Measurements from ENCODE around the gene OR1F1. TPM values are rescaled to one million over a fixed set of nuclear protein-coding genes. Genes with fewer than 3 reads are reported as not detected.

The OR1F1 gene
- total RNA-seq, 2 experiments from 2014 or later: not detected

GRCh38 chr16:3252967-3253366 lies 65.0 kb downstream of the OR1F1 start:
- H3K27me3 Mint-ChIP-seq: no peaks in the 10 kb centered on the region
- no peak overlapping the region for H3K4me3 Mint-ChIP-seq
- H3K9me3 Mint-ChIP-seq (ENCODE audit: low read depth): no peaks in the 10 kb centered on the region
- DNase-seq: no peak
- no peak for ATAC-seq
- intact Hi-C loops (cut with DNase I, micrococcal nuclease): no loop called here
- ChIA-PET CTCF (no interaction called here), POLR2A (interaction anchor here (1.2 kb wide), 1 partner anchor 11 kb away, joined by 3 read pairs; no protein-coding TSS in a partner anchor)
- H3K4me1 Mint-ChIP-seq: no peaks in the 10 kb centered on the region
- no peak overlapping the region for H3K27ac Mint-ChIP-seq
- no peaks in the 10 kb centered on the region for H3K36me3 Mint-ChIP-seq (ENCODE audit: low read depth)

DNA sequence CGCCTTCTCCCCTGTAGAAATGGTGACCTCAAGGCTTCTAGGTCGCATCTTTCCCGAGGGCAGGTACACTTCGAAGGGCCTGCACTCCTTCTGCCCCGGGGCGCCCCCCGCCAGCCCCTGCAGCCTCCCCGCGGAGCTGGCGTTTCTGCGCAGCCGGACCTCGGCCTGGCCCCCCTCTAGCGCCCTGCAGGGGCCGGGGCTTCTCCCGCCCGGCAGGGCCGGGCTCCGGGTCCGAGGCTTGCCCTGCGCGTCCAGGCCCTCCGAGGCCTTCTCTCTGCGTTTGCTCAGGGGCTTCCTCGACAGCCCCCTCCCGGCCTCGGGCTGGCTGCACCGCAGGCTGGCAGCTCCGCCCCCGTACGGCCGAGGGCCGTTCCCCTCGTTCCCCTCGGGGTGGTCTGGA lies 66.3 kb downstream of the OR1F1 start:
- intact Hi-C loops (cut with DNase I, micrococcal nuclease): no loop called here
- Mint-ChIP-seq H3K9me3 (ENCODE audit: low read depth) (no peaks in the 10 kb centered on the region), H3K4me1 (no peaks in the 10 kb centered on the region), H3K4me3 (no peak overlapping the region), H3K36me3 (ENCODE audit: low read depth) (no peaks in the 10 kb centered on the region), H3K27ac (no peak overlapping the region), H3K27me3 (no peaks in the 10 kb centered on the region)
- DNase-seq (no peak), ATAC-seq (no peak)
- ChIA-PET CTCF (interaction anchor here (0.6 kb wide), 1 partner anchor 54 kb away, joined by 3 read pairs; no protein-coding TSS in a partner anchor), POLR2A (interaction anchor here (1.2 kb wide), 1 partner anchor 10 kb away, joined by 3 read pairs; no protein-coding TSS in a partner anchor)

Other genes with a start within 250 kb of the OR1F1 start
- not detected for gene KREMEN2, start 223.9 kb upstream of the OR1F1 start, total RNA-seq
- gene PAQR4, start 218.9 kb upstream of the OR1F1 start, total RNA-seq: 10 to 100 TPM; 28.7 to 31.2 TPM
- gene PKMYT1, start 207.8 kb upstream of the OR1F1 start, total RNA-seq: 100 to 1,000 TPM; 101 to 117 TPM
- not detected for gene CLDN9, start 175.3 kb upstream of the OR1F1 start, total RNA-seq
- not detected for gene CLDN6, start 170.0 kb upstream of the OR1F1 start, total RNA-seq
- gene TNFRSF12A, start 167.8 kb upstream of the OR1F1 start, total RNA-seq: 1 to 10 TPM; 5.4 to 7.7 TPM
- gene HCFC1R1, start 164.3 kb upstream of the OR1F1 start, total RNA-seq: 10 to 100 TPM; 30.0 to 30.7 TPM
- 10 to 100 TPM; 46.9 to 50.2 TPM for gene THOC6, start 164.2 kb upstream of the OR1F1 start, total RNA-seq
- 1 to 10 TPM in 1 of 2 experiments, under 1 TPM in 1; 0.58 to 1.2 TPM for gene BICDL2, start 151.3 kb upstream of the OR1F1 start, total RNA-seq
- gene MMP25, start 141.6 kb upstream of the OR1F1 start, total RNA-seq: under 1 TPM; 0.55 to 0.91 TPM
- 1,000 to 10,000 TPM; 1,864 to 2,360 TPM for gene IL32, start 122.6 kb upstream of the OR1F1 start, total RNA-seq
- under 1 TPM; 0.11 to 0.30 TPM for gene ZSCAN10, start 88.9 kb upstream of the OR1F1 start, total RNA-seq
- gene ZNF205, start 75.6 kb upstream of the OR1F1 start, total RNA-seq: under 1 TPM; 0.21 to 0.32 TPM
- 1 to 10 TPM; 7.6 to 8.3 TPM for gene ZNF213, start 53.2 kb upstream of the OR1F1 start, total RNA-seq
- 1 to 10 TPM; 8.3 to 9.0 TPM for gene ZNF200, start 47.0 kb downstream of the OR1F1 start, total RNA-seq
- gene MEFV, start 68.4 kb downstream of the OR1F1 start, total RNA-seq: under 1 TPM; 0.09 to 0.14 TPM
- 10 to 100 TPM; 19.2 to 19.6 TPM for gene ZNF263, start 95.3 kb downstream of the OR1F1 start, total RNA-seq
- 1 to 10 TPM; 2.9 TPM for gene TIGD7, start 117.2 kb downstream of the OR1F1 start, total RNA-seq
- 10 to 100 TPM; 23.2 to 27.4 TPM for gene ZNF75A, start 117.3 kb downstream of the OR1F1 start, total RNA-seq
- gene OR2C1, start 167.7 kb downstream of the OR1F1 start, total RNA-seq: not detected
- gene ZSCAN32, start 212.8 kb downstream of the OR1F1 start, total RNA-seq: 10 to 100 TPM; 15.7 to 17.4 TPM
- 1 to 10 TPM; 7.4 to 9.5 TPM for gene ZNF174, start 213.0 kb downstream of the OR1F1 start, total RNA-seq